ENCODE data around the gene HSD17B8.

Gene HSD17B8

DNA sequence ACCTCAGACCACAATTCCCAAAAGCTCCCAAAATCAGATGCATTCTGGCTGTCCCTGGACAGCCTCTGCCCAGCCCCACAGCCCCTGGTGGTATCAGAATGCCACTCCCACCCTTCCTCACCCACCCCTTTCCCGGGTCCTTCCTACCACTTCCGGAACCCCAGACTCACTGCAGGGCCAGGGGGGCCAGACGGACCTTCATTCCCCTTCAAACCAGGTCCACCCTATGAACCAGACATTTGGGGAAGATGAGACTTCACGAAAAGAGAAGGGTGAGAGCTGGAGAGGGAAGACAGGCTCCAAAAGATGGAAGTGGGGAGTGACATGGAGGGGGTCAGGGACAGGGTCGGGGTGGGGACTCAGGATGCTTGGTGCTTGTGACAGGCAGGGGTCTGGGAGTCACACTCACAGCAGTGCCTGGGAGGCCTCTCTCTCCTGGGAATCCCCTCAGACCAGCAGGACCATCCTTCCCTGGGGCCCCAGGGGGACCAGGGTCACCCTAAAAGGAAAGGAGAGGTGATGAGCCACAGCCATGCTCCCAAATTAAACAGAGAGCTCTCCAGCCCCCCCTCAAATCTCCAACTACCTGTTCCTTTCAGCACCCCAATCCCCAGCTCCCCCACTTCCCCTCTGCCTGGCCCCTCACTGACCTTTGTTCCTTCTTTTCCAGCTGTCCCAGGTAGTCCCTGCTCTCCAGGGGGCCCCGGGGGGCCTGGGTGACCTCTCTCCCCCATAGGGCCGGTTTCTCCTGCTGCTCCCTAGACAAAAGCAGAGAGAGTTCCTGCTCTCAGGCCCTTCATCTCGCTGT lies 32.4 kb upstream of the HSD17B8 start:
- DNase-seq, result no peak

DNA sequence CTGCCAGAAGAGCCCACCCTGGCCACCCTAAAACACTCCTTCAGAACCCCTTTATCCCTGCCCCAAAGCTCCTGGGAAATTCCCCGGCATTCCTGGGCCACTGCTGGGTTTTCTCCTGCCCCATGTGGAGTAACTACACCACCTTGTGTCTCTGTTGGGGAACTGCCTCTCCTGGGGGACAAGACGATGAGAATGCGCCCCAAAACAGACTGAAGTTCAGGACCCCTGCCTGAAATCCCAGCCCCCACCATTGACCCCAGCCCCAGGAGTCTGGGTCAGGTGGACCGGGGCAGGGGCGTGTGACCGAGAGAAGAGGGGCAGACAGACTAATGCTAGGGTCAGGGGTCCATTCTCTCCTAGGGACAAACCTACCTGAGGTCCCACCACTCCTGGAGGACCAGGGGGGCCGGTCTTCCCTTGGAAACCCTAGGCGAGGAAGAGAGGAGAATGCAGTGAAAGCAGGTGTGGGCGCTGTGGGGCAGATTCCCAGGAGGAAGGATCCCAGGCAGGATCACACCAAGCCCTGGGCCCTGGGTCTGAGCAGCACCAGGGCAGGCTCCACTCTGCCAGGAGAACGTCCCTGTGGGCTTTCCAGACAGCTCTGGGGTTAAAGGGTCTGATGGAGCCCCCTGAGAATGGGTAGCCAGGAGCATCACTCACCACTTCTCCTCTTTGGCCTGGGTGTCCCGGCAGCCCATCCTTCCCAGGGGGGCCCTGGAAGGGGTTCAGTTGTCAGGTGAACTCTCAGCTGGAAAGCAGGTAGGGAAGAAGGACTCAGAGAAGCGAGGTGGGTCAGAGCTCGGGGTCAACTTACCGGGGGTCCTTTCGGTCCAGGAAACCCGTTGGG lies 31.5 kb upstream of the HSD17B8 start:
- no peak for DNase-seq

DNA sequence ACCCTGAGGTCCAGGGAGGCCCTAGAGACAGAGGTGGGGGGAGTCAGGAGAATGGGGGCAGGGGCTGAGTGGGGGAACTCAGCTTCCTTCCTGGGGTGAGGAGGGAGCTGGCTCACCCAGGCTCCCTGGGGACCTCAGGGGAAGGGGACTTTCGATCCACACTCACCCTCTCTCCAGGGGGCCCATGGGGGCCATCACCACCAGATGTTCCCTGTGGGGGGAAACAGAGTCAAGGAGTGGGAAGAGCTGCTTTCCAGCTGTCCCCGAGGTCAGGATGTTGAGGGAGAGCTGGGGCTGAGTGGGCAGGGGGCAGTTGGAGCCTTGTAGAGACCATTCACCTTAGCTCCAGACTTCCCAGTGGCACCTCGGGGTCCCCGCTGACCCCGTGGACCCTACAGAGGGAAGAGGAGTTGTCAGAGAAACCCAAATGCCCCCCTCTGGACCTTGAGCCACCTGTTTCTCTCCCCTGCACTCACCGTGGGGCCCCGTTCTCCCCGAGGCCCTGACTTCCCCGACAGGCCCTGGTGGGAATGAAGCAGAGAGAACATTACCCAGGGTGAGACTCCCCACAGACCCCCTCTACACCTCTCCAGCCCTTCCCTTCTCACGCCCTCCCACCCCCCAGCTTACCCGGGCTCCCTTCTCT lies 30.8 kb upstream of the HSD17B8 start:
- DNase-seq, result no peak

DNA sequence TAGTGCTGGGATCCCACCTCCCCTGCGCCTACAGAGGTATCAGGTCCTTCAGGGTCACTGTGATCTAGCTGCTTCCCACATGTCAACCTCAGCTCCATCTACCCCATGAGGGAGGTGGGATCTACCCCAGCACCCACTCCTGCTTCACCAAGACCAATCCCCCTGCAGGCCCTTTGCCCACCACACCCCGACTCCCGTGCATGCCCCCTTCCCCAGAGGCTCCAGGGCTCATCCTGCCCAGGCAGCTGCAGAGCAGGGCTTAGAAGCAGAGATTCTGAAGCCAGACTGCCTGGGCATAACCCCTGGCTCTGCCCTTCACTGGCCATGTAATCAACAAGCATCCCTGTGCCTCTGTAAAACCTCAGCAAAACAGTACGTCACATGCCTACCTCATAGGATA lies 29.7 kb upstream of the HSD17B8 start:
- DNase-seq, result no peak

DNA sequence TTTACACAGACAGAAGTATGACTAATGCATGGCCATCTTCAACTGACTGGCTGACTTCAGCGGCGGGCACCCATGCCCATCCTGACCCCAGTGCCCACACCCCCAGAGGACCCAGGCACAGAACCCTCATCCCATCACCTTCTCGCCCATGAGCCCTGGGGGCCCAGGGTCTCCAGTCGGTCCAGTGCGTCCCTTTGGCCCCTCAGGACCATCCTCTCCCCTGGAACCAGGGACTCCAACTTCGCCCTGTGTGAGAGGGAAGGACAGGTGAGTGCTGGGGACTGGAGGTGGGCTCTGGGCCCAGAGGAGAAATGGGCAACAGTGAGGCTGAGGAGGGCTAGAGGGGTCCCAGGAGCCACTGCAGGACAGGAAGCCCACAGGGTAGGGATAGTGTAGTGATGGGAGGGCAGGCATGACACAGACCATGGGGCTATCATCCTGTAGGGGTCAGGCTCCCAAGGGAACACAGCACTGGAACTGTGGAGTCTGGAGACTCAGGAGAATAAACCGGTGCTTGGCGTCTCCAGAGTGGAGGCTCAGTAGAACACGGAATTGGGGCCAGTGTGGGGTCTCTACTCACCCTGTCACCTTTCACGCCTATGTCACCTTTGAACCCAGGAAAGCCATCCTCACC lies 28.9 kb upstream of the HSD17B8 start:
- no peak for DNase-seq

DNA sequence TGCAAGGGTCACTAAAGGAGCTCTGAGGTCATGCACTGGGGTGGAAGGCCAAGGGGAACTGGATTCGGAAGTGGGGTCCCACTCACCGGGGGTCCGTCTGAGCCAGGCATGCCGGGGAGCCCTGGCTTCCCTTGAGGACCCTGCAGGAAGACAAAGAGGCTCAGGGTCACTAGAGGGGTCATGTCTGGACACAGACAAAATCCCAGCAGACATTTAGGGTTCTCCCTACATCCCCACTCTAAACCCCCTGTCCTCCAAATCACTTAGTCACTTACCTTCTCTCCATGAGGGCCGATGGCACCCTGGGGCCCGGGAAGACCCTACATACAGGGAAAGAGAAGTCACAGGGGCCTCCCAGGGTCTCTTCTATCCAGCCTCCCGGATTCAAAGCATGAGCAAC lies 27.5 kb upstream of the HSD17B8 start:
- peak; percentile 16 for DNase-seq

DNA sequence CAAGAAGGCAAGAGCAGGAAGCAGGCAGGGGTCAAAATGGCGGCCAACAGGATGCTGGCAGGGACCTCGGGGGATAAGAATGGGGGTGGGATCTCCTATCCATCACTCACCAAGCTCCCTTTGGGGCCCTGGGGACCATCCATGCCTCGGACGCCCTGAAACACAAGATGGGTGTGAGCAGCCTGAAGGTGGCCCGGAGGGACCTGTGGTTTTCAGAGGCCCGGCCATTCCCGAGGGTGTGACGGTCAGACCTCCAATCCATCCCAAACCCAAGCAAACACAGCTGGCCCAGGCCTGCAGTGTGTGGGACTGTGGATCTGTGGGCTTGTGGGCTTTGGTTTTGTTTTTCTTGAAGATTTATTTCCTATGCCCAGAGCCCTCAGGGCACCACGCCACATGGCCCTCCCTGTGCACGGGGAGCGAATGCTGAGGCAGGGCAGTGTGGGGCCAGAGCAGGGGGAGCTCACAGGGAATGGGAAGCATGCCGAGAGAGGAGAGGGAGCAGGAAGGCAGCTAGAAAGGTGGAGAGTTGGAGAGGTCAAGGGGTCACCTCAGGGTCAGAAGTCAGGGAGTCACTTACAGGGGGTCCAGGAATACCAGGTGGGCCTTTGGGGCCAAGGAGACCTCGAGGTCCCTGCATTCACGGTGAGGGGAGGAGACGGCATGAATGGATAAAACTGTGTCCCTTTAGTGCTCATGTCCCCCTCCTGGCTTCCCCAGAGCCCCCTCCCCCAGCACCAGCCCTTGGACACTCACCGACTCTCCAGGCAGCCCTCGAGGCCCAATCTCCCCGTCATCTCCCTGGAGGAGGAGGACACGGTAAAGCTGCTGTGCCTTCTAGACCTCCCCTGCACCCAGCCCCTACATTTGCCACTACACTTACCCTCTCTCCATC lies 26.7 kb upstream of the HSD17B8 start:
- peak; percentile 77 for DNase-seq

DNA sequence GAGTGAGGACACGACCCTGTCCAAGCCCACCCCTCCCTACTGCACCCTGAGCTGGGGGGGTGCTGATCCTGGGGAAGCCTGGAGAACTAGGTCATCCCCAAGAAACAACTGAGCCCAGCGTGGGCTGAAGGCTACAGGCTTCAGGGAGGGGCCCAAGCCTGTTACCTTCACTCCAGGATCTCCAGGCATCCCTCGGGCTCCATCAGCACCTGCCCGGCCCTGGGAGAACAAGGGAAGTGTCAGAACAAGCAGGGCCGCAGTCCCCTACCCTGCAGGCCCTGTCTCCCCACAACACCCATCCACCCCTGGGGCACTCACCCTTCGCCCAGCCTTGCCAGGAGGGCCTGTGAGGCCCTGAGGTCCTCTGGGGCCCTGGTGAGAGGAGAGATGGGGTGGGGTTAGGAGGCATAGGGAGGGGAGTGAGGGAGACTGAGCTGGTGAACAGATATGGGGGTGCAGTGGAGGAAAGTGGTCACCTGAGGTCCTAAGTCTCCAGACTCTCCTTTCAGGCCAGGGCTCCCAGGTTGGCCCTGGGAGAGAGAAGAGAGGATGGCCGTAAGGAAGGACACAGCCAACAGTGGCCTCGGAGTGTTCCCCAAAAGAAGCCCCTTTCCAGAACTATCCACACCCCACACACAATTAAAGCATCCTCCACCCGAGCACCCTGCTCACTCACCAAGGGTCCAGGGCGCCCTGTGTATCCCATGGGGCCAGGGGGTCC lies 25.5 kb upstream of the HSD17B8 start:
- no peak for DNase-seq

DNA sequence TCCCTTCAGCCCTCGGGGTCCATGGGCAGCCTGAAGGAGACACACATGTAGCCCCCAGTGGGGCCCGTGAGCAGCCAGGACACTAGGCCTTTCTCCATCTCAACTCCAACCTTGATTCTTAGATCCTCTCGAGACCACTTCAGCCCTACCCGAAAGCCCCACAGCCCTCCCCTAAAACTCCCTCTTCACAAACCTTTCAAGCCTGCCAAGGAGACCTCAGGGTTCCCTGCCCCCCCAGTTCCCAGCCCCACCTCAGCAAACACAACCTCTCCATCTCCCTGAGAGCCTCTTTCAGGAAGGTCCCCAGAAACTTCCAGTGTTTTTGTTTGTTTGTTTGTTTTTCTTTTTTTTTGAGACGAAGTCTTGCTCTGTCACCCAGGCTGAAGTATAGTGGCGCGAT lies 23.3 kb upstream of the HSD17B8 start:
- DNase-seq, result no peak

DNA sequence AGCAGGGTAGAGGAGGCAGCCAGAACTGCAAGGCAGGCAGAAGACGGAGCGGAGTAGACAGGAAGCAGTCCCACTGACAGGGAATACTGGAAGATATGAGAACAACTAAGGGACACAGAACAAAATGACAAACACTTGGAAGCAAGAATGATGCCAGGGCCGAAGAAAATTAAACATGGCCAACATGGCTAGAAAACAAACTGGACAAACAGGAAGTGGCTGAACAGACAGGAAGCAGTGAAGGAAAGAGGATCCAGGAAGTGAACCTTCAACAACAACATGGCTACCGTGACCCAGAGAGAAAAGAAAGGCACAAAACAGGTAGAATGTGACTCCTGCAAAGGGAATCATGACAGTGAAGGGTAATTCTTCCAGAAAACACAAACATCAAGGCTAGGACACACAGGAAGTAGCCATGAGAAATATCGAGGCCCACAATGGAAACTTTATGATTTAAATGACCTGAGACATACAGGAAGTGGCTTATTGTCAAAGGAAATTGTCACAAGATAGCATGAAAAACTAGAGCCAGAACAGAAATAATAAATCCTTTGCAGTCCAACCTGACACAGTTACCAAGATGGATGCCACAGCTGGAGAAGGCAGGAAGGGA lies 21.3 kb upstream of the HSD17B8 start:
- no peak for DNase-seq

DNA sequence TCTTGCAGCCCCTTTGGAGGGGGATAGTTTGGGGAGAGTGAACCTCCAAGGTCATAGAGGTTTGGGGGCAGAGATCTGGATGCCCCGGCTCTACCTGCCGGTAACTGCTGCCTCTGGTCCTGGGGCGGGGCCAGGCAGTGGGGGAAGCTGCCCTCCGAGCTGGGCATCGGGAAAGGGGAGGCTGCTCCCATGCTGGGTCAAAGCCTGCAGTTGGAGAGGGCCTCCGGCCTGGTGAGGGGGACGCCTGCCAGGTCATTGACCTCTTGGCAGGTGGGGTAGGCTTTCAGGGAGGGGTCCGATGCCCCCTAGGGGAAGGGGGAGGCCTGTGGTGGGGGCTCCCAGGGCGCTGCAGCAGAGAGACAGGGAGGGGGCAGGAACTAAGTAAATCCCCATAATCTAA lies 19.3 kb upstream of the HSD17B8 start:
- DNase-seq, result no peak

DNA sequence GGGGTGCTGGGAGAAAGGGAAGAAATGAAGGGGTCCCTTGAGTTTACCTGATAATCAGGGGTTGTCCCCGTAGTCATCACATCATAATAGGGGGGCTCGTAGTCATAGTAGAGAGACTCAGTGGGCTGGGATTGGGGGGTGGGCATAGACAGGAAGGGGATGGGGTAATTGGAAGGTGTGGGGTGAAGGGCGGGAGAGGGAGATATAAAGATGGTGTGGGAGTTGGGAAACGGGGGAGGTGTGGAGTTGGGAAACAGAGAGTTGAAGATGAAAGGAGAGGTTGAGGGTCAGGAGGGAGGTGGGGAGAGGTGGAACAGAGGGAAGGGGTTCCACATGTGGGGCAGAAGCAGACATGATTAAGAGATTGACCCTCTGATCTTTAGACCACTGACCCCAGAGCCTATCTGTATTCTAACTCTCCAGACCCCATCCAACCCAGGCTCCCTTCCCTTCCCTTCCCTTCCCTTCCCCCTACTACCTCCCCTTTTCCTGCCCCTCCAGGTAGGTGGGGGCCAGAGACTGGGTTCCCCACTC lies 18.7 kb upstream of the HSD17B8 start:
- DNase-seq, result no peak

DNA sequence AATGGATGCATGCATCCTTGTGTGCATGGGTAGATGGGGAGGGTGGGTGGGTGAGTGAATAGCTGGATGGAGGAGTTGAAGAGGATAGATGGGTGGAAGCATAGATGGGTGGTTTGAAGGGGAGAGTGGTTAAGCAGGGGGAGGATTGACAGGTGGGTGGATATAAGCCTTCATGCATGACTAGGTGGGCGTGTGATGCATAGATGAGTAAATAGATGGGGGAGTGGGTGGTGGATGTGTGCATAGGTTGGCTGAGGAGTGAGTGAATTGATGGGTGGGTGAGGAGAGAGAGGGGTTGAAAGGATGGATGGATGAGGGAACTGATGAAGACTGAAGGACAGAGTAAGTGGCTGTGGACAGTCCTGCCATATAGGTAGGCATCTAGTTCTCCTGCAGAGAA lies 16.6 kb upstream of the HSD17B8 start:
- DNase-seq, result no peak

DNA sequence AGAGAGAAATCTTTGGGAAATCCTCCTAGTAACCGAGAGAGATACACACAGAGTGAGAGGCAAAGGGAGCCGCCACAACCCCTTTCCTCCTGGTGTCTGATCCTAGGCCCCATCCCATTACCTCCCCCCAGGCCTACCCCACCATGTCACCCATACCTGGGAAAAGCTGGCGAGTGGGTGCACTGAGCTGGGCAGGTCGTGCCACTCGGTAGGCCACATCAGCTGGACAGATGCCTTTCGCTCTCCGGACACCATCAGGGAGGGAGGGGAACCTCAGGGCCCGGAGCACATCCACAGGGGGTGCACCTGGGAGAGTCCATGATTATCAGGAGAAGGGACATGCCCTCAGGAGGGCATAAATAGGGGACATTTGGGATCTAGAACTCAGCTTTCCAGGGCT lies 15.3 kb upstream of the HSD17B8 start:
- DNase-seq, result no peak

DNA sequence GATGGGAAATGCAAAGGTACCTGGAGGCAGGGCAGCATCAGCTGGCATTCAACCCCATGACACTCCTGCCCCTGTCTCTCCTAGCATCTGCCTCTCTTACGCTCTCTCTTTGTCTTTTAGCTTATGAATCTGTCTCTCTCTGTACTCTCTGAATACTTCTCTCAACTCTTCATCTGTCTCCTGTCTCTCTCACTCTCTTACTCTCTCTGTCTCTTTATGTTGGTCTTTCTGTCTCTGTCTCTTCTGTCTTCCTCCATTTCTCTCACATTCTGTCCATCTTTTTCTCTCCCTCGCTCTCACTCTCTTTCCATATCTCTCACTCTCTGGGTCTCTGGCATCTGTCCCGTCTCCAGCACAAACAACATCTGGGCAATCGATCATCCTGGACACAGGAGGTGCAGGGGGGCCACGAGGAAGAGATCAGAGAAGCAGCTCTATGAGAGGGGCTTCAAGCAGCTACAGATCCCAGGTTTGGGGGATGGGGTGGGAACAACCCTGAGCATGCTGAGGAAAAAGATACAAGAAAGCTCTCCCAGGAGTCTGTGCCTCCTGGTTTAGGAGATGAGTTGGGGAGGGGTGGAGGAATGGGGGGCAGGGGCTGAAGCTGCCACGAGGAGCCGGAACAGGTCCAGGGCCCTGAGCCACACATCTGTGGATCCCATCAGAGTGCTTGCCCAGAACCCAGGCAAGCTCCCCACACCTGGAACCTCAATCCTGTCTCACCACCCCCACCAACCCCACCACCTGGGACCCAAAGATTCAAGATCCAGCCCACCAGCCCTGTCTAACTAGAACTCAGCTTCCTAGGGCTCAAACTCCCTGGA lies 14.6 kb upstream of the HSD17B8 start:
- peak; percentile 64 for DNase-seq

DNA sequence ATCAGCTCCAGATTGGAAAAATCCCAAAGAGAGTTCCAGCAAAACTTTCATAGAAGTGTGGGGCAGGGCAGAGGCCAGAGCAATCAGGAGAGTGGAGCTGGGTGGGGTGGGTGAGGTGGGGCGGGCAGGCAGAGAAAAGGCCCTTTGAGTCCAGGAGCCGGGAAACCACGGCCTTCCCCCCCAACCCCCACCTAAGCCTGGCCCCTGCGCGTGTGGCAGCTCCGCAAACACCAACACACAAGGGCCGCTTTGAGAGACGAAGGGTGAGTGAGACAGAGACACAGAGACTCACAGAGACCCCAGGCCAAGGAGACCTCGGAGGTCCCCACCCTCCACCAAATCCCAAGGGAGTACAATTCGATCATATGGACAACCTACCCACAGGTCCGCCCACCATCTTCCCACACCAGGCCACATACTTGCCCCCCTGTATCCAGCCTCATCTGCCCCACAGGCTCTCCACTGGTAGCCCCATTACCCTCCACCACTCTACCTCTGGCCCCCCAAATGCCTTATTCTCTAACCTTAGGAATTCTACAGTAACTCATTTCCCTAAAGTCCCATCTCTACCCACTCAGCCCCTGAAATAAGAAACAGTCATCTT lies 13.8 kb upstream of the HSD17B8 start:
- peak; percentile 56 for DNase-seq

DNA sequence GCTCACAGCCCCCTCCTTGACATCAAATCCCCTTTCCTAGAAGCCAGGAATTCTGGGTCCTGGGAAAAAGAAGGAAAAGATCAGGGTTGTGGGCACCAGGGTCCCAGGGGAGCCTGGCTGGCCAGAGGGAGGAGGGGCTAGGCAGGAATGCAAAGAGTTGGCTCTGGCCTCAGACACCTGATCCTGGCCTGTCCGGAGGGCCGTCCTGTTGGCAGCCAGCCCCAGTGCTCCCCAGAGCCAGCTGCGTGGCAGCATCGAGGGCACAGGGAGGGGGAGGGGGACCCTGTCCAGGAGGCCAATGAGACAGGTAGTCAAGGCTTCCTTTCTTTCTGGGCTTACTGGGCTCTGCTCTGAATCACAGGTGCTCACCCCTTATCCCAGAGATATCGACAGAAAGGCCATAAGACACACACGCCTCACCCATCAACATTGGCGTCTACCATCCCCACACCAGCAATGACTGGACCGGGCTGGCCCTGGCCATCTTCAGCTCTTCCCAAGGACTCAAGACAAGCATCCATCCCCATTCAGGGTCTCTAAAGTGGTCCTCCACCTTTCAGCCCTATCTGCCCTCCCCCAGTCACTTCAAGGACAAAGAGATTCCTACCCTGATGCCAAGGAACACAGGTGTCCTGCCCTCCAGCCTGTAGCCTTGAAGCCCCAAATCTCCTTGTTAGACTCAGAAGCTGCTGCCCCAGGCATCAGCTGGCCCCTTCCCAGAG lies 12.9 kb upstream of the HSD17B8 start:
- DNase-seq, result peak; percentile 76

DNA sequence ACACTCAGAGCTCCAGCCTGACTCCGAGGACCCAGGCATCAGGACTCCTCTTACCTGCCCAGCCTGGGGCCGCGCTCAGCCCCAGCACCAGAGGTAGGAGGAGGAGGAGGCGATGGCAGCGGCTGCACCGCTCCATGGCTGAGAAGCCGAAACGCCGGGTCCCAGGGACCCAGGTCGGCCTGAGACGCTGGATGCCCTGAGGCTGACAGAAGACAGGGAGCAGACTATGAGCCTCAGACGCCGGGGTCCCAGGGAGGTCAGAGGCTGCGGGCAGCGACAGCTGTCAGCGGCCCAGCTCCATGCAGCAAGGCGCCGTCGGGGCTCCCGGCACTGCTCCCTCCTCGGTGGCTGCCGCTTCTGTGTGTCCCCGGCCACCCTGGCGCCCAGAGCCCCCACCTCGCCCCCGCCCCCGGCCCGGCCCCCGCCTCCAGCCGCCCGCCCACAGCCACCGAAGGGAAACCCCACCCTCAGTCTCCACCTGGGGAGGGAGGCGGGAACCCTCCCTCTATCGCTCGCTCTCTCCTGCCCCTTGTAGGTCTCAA lies 12.3 kb upstream of the HSD17B8 start, which contains the start of gene COL11A2:
Gene COL11A2, minus strand, starts transcription at position 363 of the 542 bp plus-strand sequence. Its CDS starts 227 bp downstream, at position 136.
- peak; percentile 54 for DNase-seq

All from femur (tissue), 1 donor.